ENCODE results near the gene DNAJB1. TPM values are rescaled to one million over a fixed set of nuclear protein-coding genes. Genes with fewer than 3 reads are reported as not detected.

Gene DNAJB1
- total and polyA plus RNA-seq, 10 of the 15 experiments (the other 5 are each of a cell fraction or from before 2014, with no cell fraction given) = 4.8 to 65.8 (median 34.9) TPM

DNA sequence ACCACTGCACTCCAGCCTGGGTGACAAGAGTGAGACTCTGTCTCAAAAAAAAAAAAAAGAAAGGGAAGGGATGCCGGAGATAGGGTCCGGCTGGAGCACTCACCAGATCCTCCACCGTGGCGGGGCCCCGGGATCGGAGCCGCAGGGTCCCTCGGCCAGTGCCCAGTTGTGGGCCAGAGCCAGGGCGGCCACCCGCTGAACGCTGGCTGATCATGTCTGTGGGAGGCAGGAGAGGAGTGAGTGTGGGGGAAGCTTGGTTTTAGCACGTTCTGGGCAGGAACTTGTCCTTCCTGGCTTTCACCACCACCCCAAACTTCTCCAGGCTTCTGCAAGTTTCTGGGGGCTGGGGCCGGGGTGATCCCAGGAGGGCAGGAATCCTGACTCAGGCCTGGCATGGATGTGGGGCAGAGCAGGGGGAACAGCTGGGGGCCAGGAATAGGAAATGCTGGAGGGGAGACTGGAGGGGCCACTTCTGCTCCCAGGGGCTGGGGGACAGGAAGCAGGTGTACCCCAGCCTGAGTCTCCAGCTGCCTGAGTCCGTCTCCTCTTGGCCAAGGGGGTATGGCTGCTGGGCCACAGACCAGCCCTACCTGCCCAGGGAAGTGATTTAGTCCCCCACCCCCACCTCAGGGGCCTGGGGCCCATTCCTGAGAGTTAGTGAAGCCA is 38.8 kb downstream of the DNAJB1 start:
- H3K27ac ChIP-seq (ENCODE audit: control insufficient read depth, insufficient read depth) = no peak overlapping the region
- no peaks in the 10 kb centered on the region; the same call in 1 of the 2 replicates for H3K4me1 ChIP-seq (ENCODE audit: control insufficient read depth, insufficient read depth, low read length)
- H2AFZ ChIP-seq (ENCODE audit: control insufficient read depth, low read depth, low read length) = no peak overlapping the region
- RAD21 ChIA-PET (ENCODE audit: unreplicated experiment) = interaction anchor here (1.0 to 2.2 kb wide), 3 partner anchors 126 to 343 kb away, joined by 3 to 7 read pairs (median 5); partner anchors contain the start of gene ASF1B
- 78% methylated on average over 13 of the region's 14 CpGs for WGBS (ENCODE audit: insufficient coverage, insufficient replicate concordance, low lambda C conversion rate, missing lambda C conversion rate)
- SMC1A ChIA-PET (ENCODE audit: uncharacterized antibody, unreplicated experiment) = interaction anchor here (0.7 to 2.3 kb wide), 5 partner anchors 9 to 131 kb away, joined by 3 to 10 read pairs (median 3); no protein-coding TSS in a partner anchor
- POLR2A ChIA-PET = interaction anchor here (0.7 to 1.1 kb wide), 2 partner anchors 121 to 123 kb away, joined by 3 read pairs; no protein-coding TSS in a partner anchor
- no peaks in the 10 kb centered on the region for H3K79me2 ChIP-seq (ENCODE audit: control insufficient read depth, insufficient read depth, low read length)
- H4K20me1 ChIP-seq (ENCODE audit: control insufficient read depth, insufficient read depth) = no peaks in the 10 kb centered on the region; the same call in 1 of the 2 replicates
- DNase-seq (ENCODE audit: low read depth, low spot score) (no peak), ATAC-seq (no peak), FAIRE-seq (no peak)
- TF ChIP-seq STAT3 (IDR thresholded peaks at IDR 0.05; ENCODE audit: low read depth, low read length) (no peak), CBX5 (IDR thresholded peaks at IDR 0.05; ENCODE audit: low read depth) (no peak), BRCA1 (IDR thresholded peaks at IDR 0.05; ENCODE audit: low read depth, low read length) (no peak), RAD51 (IDR thresholded peaks at IDR 0.05) (no peak), SP1 (IDR thresholded peaks at IDR 0.05; ENCODE audit: low read depth, low read length) (no peak), ZNF622 (IDR thresholded peaks at IDR 0.05) (no peak), WRNIP1 (IDR thresholded peaks at IDR 0.05; ENCODE audit: borderline replicate concordance, low read depth, low read length) (no peak)
- CTCF ChIA-PET = interaction anchor here (0.6 to 5.1 kb wide), 26 partner anchors 7 to 581 kb away, joined by 3 to 42 read pairs (median 6); partner anchors contain the start of genes ASF1B, DDX39A, GIPC1 and PKN1
- no peaks in the 10 kb centered on the region; a peak in 1 of 4 replicates for H3K36me3 ChIP-seq (ENCODE audit: control insufficient read depth in 2 of 2, insufficient read depth in 2 of 2, low read length in 1 of 2)
- intact Hi-C loops (cut with micrococcal nuclease; ENCODE audit: unreplicated experiment) = loop anchor here (10.0 kb wide), 1 partner anchor 125 kb away; no protein-coding TSS in a partner anchor
- H3K4me2 ChIP-seq (ENCODE audit: control insufficient read depth, insufficient read depth) = no peak overlapping the region
- H3K4me3 ChIP-seq = no peak overlapping the region
- BruUV-seq (replicated peaks) = no TSS peak
- H3K27me3 ChIP-seq (replicated peaks in 1 of 2; ENCODE audit: control insufficient read depth in 2 of 2, insufficient read depth in 2 of 2, low read length in 1 of 2) = no peaks in the 10 kb centered on the region
- in situ Hi-C loops (cut with MboI) = no loop called here
- no peaks in the 10 kb centered on the region for H3K9me3 ChIP-seq (replicated peaks; ENCODE audit: control insufficient read depth, insufficient read depth, low read length)
- H3K9ac ChIP-seq (ENCODE audit: control insufficient read depth, insufficient read depth, low read length) = no peak overlapping the region
